Cardiac muscle cell (in vitro differentiated cells and primary cell): ENCODE measurements around the gene WTIP. TPM values are rescaled to one million over a fixed set of nuclear protein-coding genes. Genes with fewer than 3 reads are reported as not detected.

Source experiments
- DNase-seq, 2 donors: peaks; one replicate each; pipeline versions ENCODE4 v3.0.0 to v3.0.0-alpha.2; 2010 to 2017; ENCODE audit warnings: low read depth in 1 of 2, low spot score in 1 of 2
- H3K27ac ChIP-seq: fragments of 200-600 bp; sonication (generic); 2 replicates; pipeline ENCODE4 v1.5.1; 2016
- H3K27me3 ChIP-seq: fragments of 200-600 bp; sonication (generic); 2 replicates; pipeline ENCODE4 v1.6.0; 2016; ENCODE audit warnings: control low read depth
- H3K36me3 ChIP-seq: fragments of 200-600 bp; sonication (generic); 2 replicates; pipeline ENCODE4 v1.5.1; 2016; ENCODE audit warnings: control low read depth
- H3K4me1 ChIP-seq: fragments of 200-600 bp; sonication (generic); 2 replicates; pipeline ENCODE4 v1.8.1; 2017; ENCODE audit warnings: low read depth, mild to moderate bottlenecking, mixed run types
- H3K4me3 ChIP-seq: fragments of 200-600 bp; sonication (generic); 2 replicates; pipeline ENCODE4 v1.5.1; 2016; ENCODE audit warnings: mild to moderate bottlenecking
- H3K9me3 ChIP-seq: fragments of 200-600 bp; sonication (generic); 2 replicates; pipeline ENCODE4 v1.5.1; 2017; ENCODE audit warnings: low read depth, mild to moderate bottlenecking, control low read depth
- polyA plus RNA-seq: library from polyadenylated mRNA; unstranded; fragments of >200 nt; fragmentation: Nextera tagmentation; extraction: Ambion mirVana; gene quantifications from 2 replicates; pipeline ENCODE4 v1.2.1, GENCODE V29; 2016
- total RNA-seq: library from RNA; depleted of rRNA; stranded (reverse); fragments of >200 nt; gene quantifications from 2 replicates; pipeline ENCODE4 v1.2.3, GENCODE V29; 2016
- TF ChIP-seq, protein P1 (sequence below): IDR thresholded peaks from 2 replicates; pipeline ENCODE4 v1.5.1; 2012; ENCODE audit warnings: low read depth, mild to moderate bottlenecking, low read length

WTIP gene
- total RNA-seq, result 29.2 and 29.4 TPM in 2 replicates
- polyA plus RNA-seq, result 12.8 and 13.6 TPM in 2 replicates

DNA sequence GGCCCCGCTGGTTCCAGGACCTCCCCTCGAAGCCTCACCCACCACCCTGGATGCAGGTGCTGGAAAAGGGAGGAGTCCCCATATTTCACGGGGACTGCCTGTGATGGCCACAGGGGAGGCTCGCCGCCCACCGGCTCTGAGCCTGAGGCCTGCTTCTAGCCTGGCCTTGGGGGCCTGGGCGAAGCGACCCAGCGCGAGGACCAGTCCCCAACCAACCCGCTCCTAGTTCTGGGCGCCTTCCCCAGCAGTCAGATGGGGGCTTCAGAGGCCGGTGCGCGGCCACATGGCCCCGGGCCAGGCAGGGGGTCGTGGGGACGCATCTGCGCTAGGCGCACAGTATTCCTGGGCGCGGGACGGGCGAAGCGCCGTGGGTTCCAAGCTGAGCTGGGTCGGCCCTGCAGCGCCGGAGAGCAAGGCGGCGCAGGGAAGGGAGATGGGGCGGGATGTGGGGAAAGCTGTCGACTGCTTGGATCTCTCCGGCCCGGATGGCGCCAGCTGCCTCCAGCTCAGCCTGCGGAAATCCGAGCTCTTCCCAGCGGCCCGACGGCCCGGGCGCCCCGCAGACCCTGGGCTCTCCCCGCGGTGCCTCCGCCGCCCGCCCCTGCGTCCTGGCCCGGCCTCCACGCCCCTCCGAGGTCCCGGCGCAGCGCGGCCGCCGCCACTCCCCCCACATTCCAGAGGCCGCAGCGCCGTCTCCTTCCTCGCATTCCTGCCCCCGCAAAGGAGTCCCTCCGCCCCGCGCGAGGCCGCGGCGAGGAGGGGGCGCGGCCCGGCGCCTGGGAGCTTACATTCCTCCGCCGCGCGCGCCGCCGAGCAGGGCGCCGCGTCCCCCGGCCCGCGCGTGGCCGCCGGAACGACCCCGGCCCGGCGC is at the start of gene WTIP:
TSS of gene WTIP (plus strand) at position 788 of the 871 bp plus-strand sequence. CDS start 217 bp downstream, outside the sequence.
- Histone ChIP-seq H3K36me3 (no peaks in the 10 kb centered on the region), H3K4me3 (peak within 1 kb of the TSS; percentile 67), H3K4me1 (no peaks in the 10 kb centered on the region), H3K27me3 (no peaks in the 10 kb centered on the region), H3K9me3 (no peaks in the 10 kb centered on the region), H3K27ac (peak within 1 kb of the TSS; percentile 95)
- DNase-seq, result peak; percentile 93 to 95
- TF ChIP-seq, protein P1, sequence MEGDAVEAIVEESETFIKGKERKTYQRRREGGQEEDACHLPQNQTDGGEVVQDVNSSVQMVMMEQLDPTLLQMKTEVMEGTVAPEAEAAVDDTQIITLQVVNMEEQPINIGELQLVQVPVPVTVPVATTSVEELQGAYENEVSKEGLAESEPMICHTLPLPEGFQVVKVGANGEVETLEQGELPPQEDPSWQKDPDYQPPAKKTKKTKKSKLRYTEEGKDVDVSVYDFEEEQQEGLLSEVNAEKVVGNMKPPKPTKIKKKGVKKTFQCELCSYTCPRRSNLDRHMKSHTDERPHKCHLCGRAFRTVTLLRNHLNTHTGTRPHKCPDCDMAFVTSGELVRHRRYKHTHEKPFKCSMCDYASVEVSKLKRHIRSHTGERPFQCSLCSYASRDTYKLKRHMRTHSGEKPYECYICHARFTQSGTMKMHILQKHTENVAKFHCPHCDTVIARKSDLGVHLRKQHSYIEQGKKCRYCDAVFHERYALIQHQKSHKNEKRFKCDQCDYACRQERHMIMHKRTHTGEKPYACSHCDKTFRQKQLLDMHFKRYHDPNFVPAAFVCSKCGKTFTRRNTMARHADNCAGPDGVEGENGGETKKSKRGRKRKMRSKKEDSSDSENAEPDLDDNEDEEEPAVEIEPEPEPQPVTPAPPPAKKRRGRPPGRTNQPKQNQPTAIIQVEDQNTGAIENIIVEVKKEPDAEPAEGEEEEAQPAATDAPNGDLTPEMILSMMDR, result no peak

DNA sequence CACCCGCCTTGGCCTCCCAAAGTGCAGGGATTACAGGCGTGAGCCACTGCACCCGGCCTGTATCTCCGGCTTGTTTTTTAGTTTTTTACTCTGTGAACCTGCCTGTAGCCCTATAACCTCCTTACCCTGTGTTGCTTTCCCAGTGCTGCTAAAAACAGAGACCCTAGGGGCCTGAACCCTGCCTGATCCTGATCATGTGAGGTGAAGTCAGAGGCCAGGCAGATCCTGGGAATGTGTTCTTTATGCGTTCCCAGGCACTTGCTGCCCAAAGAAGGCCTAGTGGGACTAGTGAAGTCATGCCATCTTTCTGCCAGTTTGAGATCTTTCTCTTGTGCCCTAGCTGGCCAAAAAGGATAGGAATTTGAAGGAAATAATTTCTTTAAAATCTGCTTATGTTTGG is 48.8 kb upstream of the WTIP start:
- Histone ChIP-seq H3K27me3 (no peaks in the 10 kb centered on the region), H3K36me3 (peaks cover 30% of the 10 kb centered on the region), H3K4me1 (peaks cover 14% of the 10 kb centered on the region), H3K4me3 (no peak overlapping the region), H3K27ac (peak overlapping the region; percentile 42), H3K9me3 (no peaks in the 10 kb centered on the region)
- TF ChIP-seq, protein P1, result no peak
- peak; percentile 3 to 5 for DNase-seq

DNA sequence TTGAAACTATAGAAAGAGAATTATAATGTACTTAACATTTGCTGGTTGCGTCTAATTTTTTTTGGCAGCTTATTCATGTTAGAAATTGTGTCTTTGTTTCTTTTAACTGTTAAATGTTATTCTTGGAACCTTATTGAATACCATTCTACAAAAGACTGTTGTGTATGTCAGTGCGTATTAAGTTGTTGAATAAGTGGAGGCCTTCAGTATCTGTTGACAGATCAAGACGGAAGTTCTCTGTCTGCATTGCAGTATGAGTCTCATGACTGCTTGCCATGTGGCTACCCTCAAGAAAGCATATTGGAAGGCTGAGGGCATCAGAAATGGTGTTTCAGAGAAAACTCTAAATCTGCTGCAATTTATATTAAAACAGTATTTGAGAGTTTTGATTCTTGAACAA is 44.8 kb upstream of the WTIP start:
- no peaks in the 10 kb centered on the region for H3K27me3 ChIP-seq
- DNase-seq, result peak in 1 of 2 donors; percentile 20
- no peaks in the 10 kb centered on the region for H3K4me1 ChIP-seq
- H3K36me3 ChIP-seq, result peaks cover 50% of the 10 kb centered on the region
- H3K9me3 ChIP-seq, result no peaks in the 10 kb centered on the region
- no peak overlapping the region for H3K4me3 ChIP-seq
- no peak overlapping the region for H3K27ac ChIP-seq
- TF ChIP-seq, protein P1, result no peak

DNA sequence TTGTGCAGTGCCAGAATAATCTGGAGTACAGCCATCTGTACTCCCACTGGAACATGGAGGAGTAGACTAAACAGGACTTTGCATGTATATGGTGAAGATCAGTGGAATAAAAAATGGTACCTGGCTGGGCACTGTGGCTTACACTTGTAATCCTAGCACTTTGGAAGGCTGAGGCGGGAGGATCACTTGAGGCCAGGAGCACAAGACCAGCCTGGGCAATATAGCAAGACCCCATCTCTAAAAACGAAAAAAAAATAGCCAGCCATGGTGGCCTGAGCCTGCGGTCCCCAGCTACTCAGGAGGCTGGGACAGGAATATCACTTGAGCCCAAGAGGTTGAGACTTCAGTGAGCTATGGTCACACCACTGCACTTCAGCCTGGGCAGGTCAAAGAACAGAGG is 33.4 kb upstream of the WTIP start:
- TF ChIP-seq, protein P1, result no peak
- H3K27me3 ChIP-seq, result no peaks in the 10 kb centered on the region
- H3K36me3 ChIP-seq, result peaks cover 60% of the 10 kb centered on the region
- no peaks in the 10 kb centered on the region for H3K9me3 ChIP-seq
- H3K27ac ChIP-seq, result no peak overlapping the region
- DNase-seq, result no peak
- no peaks in the 10 kb centered on the region for H3K4me1 ChIP-seq
- no peak overlapping the region for H3K4me3 ChIP-seq

DNA sequence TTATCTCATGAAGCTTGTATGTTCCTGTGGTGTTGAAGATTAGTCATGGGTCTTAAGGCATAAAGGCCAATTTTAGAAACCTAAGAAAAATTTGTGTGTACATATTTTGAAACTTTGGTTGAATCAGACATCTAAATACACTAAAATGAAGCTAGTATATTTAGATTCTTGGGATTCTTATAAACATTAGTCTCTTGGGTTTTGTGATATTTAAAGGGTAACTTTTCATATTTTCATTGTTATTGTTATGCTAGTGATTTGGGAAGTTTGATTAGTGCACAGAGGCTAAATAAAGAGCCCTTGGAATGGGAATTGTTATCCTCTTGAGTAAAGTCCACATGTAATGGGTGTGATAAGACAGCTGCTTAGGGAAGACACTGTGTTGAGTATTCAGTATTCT is 28.8 kb upstream of the WTIP start:
- no peak overlapping the region for H3K4me3 ChIP-seq
- DNase-seq, result no peak
- H3K9me3 ChIP-seq, result no peaks in the 10 kb centered on the region
- H3K27ac ChIP-seq, result no peak overlapping the region
- no peaks in the 10 kb centered on the region for H3K4me1 ChIP-seq
- TF ChIP-seq, protein P1, result no peak
- H3K36me3 ChIP-seq, result peaks cover 58% of the 10 kb centered on the region
- no peaks in the 10 kb centered on the region for H3K27me3 ChIP-seq
